GM21723 (cell line): ENCODE data around the gene NFATC1.

Experiments used
- ATAC-seq: cut with Tn5 transposase; IDR thresholded peaks from one replicate; pipeline ENCODE4 v1.9.1; 2021; ENCODE audit warnings: mild to moderate bottlenecking, moderate library complexity; ENCODE audit not compliant: unreplicated experiment

The NFATC1 gene

GRCh38 chr18:79387214-79387613, 8.5 kb upstream of the NFATC1 start:
- ATAC-seq: no peak

DNA sequence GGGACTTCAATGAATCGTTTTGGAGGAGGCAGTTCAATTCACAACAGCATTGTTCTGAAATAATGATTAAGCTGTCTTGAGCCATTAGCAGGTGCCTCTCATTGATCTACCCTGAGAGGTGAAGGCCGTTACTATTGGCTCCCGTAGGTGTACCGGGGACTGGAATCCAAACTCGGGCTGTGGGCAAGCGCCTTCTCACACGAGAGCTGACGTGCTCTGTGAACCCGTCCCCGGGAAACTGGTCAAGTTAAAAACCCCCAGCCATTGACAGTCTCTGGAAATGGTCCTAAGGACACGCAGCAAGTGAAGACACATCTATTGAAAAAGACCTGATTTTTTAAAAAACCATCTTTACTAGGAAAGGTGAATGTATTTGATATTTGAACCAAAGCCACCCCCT, 8.1 kb upstream of the NFATC1 start:
- no peak for ATAC-seq

GRCh38 chr18:79388043-79388442, 7.7 kb upstream of the NFATC1 start:
- no peak for ATAC-seq

GRCh38 chr18:79389689-79390088, 6.0 kb upstream of the NFATC1 start:
- no peak for ATAC-seq

- no peak for ATAC-seq
Measured at GRCh38 chr18:79392226-79392625, 3.5 kb upstream of the NFATC1 start.

- ATAC-seq: no peak
Measured at GRCh38 chr18:79393181-79393634, 2.5 kb upstream of the NFATC1 start.

GRCh38 chr18:79393635-79394533, 1.8 kb upstream of the NFATC1 start:
- no peak for ATAC-seq

DNA sequence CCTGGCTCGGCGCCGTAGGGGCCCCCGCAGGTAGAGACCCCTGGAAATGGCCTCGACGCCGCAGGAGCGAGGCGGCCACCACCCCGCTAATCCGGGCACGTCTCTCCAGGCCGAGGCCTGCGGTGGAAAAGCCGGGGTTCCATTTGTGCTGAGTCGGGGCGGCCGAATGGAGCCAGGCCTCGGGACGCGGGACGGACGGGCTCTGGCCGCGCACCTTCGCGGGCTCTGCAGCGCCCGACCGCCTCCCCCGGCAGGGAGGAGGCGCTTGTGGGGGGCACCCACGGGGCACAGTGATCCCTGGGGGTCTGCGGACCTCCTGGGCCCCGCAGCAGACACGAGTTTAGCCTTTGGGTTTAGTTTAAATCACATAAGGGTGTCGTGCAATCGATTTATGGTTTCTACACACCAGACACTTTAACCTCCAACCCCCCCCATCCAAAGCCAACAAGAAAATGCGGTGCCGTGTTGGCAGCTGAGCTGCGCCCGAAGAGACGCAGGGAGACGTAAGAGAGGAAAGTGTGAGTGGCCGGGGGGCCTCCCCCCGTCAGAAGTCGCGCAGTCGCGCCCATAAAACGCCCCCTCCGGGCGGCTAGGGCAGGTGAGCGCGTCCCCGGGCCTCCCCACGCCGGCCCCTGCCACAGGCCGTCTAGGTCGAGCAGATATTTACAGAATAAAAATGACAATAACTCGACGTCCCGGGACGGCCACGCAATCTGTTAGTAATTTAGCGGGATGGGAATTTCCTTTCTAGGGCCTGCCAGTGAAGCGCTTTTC, 1.0 kb upstream of the NFATC1 start:
- no peak for ATAC-seq

GRCh38 chr18:79395308-79395640, 456 bp upstream of the NFATC1 start:
- ATAC-seq: no peak

GRCh38 chr18:79396431-79397246, 909 bp downstream of the NFATC1 start:
- ATAC-seq: peak; percentile 27

GRCh38 chr18:79397247-79397829, 1.6 kb downstream of the NFATC1 start:
- no peak for ATAC-seq

GRCh38 chr18:79397830-79398761, 2.4 kb downstream of the NFATC1 start:
- ATAC-seq: no peak

- no peak for ATAC-seq
Measured at GRCh38 chr18:79399275-79400081, 3.7 kb downstream of the NFATC1 start.

DNA sequence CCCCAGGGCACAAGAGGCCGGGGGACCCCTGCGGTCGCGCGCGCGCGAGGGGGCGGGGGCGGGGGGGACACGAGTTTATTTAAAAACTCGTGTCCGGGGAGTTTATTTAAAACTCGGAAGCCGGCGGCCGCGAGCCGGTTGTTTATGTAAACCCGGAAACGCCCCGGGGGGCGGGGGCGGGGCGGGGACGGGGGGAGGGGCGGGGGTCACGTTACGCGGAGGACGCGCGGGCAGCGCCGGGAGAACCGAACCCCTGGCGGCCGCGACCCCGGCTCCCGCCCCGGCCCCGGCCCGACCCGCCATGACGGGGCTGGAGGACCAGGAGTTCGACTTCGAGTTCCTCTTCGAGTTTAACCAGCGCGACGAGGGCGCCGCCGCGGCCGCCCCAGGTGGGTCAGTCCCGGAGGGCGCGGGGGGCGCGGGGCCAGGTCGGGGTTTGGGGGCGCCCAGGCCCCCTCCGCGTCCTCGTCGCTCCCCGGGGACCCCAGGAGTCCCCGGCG, 4.4 kb downstream of the NFATC1 start:
- no peak for ATAC-seq

DNA sequence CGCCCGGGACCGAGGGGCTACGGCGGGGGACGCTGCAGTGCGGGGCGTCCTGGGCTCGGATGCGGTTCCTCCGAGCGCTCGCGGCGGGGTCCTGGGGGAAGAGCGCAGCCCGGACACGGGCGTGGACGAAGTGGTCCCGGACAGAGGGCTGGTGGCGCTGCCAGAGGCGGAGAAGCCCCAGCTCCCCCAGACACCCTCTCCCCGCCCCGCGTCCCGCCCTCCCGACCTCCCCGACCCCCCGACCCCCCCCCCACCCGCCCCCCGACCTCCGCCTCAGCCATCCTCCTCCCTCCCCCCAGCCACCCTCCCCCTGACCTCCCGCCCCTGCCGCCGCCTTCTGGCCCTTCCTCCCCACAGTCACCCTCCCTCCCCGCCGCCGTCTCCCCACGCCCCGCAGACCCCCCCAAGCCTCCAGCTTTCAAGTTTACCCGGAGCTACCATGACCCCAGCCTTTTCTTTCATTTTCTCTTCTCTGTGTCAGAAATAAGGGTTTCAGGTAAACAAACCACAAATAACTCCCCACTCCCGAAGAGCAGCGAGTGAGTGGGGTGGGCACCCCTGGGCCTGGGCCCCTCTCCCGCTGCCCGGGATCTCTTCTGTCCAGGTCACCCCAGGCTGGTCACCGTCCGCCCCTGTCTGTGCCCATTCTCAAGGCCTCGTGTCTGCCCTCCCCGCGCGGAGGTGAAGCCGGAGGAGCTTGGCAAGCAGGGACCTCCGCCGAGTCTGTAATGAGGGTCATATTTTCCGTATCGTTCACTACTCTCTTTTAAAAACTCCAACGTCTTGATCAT, 5.1 kb downstream of the NFATC1 start:
- ATAC-seq: no peak

DNA sequence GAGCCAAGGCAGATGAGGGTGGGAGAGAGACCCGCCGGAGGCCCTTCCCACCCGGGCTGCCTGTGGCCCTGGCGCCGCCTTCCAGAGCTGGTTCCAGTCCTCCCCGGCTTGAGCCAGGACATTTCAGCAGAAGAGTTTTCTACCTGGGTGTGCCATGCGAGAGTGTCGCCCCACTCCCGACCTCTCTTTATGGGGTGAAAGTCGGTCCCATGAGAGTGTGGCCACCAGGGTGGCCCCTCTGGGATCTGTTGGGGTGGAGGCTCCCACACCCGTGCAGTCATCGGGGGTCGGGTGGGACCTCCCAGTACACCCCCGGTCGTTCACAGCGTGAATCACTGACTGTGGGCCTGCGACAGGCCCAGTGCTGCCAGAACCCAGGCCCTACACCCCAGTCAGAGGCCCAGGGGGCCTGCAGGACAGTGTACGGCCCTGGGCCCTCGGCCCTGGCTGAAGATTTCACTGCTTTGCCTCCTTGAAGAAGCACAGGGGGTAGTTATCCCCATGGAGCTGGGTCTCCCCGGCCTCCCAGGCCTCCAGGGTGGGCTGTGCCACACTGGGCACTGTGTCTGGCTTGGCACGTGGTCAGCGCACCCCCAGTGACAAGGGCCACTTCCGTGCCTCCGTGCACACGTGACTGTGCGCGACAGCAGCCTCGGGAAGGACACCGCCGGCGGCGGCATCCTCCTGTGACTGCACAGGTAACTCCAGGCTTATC, 5.9 kb downstream of the NFATC1 start:
- no peak for ATAC-seq

DNA sequence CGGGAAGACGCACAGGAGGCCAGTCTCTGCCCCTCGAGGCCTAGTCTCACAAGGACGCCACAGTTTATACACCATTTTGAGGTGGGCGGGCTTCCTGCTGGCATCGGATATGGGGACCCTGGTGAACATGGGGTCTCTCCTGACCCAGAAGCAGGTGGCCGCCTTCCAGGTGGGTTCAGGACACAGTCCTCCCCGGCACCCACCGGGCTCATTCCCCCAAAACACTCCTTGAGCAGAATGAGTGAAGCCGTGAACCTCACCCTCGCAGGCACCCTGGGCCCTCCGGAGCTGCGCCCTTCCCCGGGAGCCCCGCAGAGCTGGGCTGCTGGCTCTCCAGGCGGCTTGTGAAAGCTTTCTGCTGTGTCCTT, 6.5 kb downstream of the NFATC1 start:
- ATAC-seq: no peak
